ENCODE data around the gene SLIT3.

DNA sequence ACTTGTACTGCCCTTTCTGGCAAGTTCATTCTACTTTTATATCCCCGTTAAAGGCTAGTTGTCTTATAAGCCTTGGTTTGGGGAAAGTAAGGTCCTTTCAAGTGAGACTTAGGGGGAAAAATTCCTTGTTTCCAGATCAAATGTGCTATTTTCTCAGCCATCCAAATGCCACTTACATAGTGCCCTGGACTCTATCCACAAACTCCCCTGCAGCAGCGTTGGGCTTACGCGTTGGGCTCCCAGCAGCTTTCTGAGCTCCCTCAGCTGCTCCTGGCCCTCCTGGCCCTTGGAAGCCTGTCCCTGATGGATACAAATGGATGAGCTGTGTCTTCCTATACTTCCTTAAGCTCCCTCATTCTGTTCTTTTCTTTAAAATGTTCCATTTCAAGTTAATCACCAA lies 442.6 kb downstream of the SLIT3 start:
- TF ChIP-seq, protein P1, sequence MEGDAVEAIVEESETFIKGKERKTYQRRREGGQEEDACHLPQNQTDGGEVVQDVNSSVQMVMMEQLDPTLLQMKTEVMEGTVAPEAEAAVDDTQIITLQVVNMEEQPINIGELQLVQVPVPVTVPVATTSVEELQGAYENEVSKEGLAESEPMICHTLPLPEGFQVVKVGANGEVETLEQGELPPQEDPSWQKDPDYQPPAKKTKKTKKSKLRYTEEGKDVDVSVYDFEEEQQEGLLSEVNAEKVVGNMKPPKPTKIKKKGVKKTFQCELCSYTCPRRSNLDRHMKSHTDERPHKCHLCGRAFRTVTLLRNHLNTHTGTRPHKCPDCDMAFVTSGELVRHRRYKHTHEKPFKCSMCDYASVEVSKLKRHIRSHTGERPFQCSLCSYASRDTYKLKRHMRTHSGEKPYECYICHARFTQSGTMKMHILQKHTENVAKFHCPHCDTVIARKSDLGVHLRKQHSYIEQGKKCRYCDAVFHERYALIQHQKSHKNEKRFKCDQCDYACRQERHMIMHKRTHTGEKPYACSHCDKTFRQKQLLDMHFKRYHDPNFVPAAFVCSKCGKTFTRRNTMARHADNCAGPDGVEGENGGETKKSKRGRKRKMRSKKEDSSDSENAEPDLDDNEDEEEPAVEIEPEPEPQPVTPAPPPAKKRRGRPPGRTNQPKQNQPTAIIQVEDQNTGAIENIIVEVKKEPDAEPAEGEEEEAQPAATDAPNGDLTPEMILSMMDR (IDR thresholded peaks at IDR 0.05) = no peak
- no peak for TF ChIP-seq POLR2A (IDR thresholded peaks at IDR 0.05)
